ENCODE results near the gene TIE1. TPM values are rescaled to one million over a fixed set of nuclear protein-coding genes. Genes with fewer than 3 reads are reported as not detected.

The TIE1 gene
- total and polyA plus RNA-seq, 11 donors: 19.2 to 65.1 (median 28.4) TPM

DNA sequence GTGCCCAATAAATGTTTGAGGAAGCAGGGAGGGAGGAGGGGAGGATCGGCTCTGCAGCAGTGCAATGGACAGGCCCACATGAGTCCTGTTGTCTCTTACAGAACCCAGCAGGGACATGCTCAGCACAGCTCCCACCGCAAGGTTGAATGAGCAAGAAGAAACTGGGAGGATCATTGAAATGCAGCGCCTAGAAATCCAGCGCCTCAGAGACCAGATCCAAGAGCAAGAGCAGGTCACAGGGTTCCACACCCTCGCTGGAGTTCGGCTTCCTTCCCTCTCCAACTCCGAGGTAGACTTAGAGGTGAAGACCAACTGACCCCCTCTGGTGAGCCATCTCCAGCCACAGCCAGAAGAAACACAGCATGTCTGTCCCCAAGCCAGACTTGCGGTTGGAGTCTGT is 46.9 kb upstream of the TIE1 start:
- no peak overlapping the region for H3K27ac ChIP-seq
- H3K9me3 ChIP-seq: no peaks in the 10 kb centered on the region
- H3K4me1 ChIP-seq: peaks cover 0 to 21% (median 0%) of the 10 kb centered on the region in 12 donors
- no peak overlapping the region for H3K4me3 ChIP-seq
- ATAC-seq (no peak), DNase-seq (no peak)
- intact Hi-C loops (cut with DNase I): no loop called here
- 80 to 97% (median 85%) methylated on average over 6 to 8 of the region's 8 CpGs for WGBS, 4 donors
- H3K27me3 ChIP-seq: no peaks in the 10 kb centered on the region
- no peaks in the 10 kb centered on the region for H3K36me3 ChIP-seq
- TF ChIP-seq POLR2A (IDR thresholded peaks at IDR 0.05): no peak
- TF ChIP-seq CTCF (IDR thresholded peaks at IDR 0.05): no peak

DNA sequence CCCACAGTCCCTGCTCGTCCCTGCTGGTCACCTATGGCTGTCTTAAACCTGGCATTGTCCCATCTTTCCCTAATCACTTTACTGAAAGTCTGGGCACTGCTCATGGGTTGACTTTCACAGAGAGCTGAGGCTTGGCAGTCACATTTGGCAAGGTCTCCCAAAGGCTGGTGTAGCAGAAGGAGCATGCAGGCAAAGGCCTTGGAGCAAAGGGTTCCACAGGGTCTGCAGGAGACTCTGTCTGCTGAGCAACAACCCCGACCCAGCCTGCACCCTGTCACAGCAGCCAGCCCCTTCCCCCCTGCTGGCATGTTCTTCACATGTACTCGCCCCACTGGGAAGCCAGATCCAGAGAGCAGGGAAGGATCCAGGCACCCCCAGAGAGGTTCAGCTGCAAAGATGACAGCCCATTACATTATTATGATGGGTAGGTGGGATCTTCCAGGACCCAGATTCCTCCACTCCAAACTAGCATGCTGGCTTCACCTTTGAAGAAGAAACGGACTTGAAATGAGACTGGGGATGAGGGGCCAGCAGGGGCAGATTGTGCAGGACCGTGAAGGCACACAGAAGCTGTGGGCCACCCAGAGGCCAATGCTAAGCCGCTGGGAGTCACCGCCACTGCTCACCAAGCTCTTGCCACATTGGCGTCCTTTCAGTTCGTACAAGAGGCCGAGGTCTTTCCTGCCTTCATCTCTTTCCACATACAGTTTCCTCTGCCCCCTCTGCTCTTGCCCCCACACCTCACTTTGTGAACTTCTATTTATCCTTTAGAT is 45.2 kb upstream of the TIE1 start:
- Histone ChIP-seq H3K4me3 (no peak overlapping the region), H3K27me3 (no peaks in the 10 kb centered on the region), H3K27ac (no peak overlapping the region), H3K4me1 (peaks cover 0 to 21% (median 0%) of the 10 kb centered on the region in 12 donors), H3K36me3 (no peaks in the 10 kb centered on the region), H3K9me3 (no peaks in the 10 kb centered on the region)
- intact Hi-C loops (cut with DNase I): no loop called here
- no peak for TF ChIP-seq CTCF (IDR thresholded peaks at IDR 0.05)
- TF ChIP-seq POLR2A (IDR thresholded peaks at IDR 0.05): no peak
- DNase-seq: peak in 3 of 5 donors; percentile 49 to 72 (median 71)
- peak; percentile 68 to 90 (median 84) for ATAC-seq
- WGBS, 4 donors: 71 to 84% (median 78%) methylated on average over 10 of the region's 10 CpGs

DNA sequence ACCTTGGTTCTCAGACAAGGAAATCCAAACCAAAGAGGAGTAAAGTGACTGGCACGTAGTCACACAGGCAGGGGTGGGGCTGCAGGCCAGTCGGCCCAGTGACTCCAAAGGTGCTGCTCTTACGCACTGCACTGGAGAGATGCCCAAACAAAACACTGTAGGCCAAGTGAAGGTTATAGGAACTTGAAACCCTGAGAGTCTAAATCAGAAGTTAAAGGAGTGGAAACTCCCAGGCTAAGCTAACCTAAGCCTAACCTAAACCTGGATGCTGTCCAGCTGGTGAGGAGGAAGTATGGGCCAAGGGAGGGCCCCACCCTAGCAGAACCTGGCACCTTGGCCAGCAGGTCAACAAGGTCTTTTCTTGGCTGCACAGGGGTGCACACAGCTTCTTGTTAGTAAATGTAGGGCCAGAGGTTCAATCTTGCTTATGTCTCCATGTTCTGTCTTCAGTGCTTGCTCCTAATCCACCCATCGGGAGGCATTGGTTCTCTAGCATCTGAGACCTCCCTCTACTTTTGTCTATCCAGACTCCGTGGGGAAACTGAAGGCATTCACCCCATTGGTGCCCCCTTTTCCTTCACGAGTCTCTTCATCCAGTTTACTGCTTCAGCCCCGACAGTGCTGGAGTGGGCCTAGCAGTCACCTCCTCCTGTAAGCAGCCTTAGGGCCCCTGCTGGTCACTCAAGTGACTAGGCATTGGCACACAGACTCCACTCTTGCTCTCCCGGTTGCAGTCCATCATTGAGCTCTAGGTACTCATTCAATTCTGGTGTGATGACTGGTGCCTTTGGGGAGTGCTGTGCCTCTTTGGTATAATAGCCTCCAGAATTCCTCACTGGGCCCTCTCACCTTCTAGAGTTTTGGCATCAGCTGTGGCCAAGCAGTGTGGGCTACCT is 43.9 kb upstream of the TIE1 start:
- Histone ChIP-seq H3K4me1 (peaks cover 0 to 21% (median 0%) of the 10 kb centered on the region in 12 donors), H3K27me3 (no peaks in the 10 kb centered on the region), H3K27ac (peak overlapping the region in 1 of 12 donors; percentile 30), H3K4me3 (no peak overlapping the region), H3K36me3 (no peaks in the 10 kb centered on the region), H3K9me3 (no peaks in the 10 kb centered on the region)
- ATAC-seq: peak; percentile 56 to 83 (median 72)
- WGBS, 4 donors: 68 to 78% (median 75%) methylated on average over 8 of the region's 8 CpGs
- intact Hi-C loops (cut with DNase I): no loop called here
- DNase-seq: peak in 2 of 5 donors; percentile 42 to 75
- no peak for TF ChIP-seq POLR2A (IDR thresholded peaks at IDR 0.05)
- no peak for TF ChIP-seq CTCF (IDR thresholded peaks at IDR 0.05)

DNA sequence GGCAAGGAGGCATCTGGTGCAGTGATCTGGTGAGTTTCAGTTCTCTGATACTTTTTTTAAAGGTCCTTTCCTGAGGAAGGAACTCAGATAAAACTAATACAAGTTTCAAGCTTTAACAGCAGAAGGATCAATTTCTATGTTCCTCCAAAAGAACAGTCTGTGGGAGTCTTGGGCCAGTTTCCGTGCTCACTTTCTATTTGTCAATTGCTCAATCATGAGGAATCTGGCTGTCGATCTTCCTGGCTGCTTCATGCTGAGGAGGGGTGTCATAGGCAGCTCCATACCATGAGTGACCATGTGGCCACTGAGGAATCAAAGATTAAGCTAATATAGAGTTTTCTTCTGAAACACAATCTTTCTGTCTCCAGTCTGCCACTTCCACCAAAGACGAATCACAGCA is 42.4 kb upstream of the TIE1 start:
- 73 to 92% (median 90%) methylated on average over 3 of the region's 3 CpGs for WGBS, 4 donors
- peaks cover 0 to 21% (median 0%) of the 10 kb centered on the region in 12 donors for H3K4me1 ChIP-seq
- no peaks in the 10 kb centered on the region for H3K36me3 ChIP-seq
- H3K27ac ChIP-seq: no peak overlapping the region
- intact Hi-C loops (cut with DNase I): no loop called here
- no peak for ATAC-seq
- no peak for DNase-seq
- TF ChIP-seq CTCF (IDR thresholded peaks at IDR 0.05) (no peak), POLR2A (IDR thresholded peaks at IDR 0.05) (no peak)
- H3K4me3 ChIP-seq: no peak overlapping the region
- H3K9me3 ChIP-seq: peaks cover 0 to 7% (median 0%) of the 10 kb centered on the region in 12 donors
- H3K27me3 ChIP-seq: no peaks in the 10 kb centered on the region
